Right lung (tissue), 10 donors: ENCODE results near the gene CDK5RAP1. TPM values are rescaled to one million over a fixed set of nuclear protein-coding genes. Genes with fewer than 3 reads are reported as not detected.
A peak's percentile ranks its signal among the peaks of the same experiment; 100 is the strongest.
"Not testable (repeated sequence)": the region's sequence is repeated elsewhere in the genome, so short reads cannot be mapped to it uniquely, and the experiment has no call there.

Experiments
- DNase-seq, 2 donors: peaks; one replicate each; pipeline ENCODE4 v3.0.0-alpha.2; 2013
- long read RNA-seq, 8 donors: transcript quantifications; one replicate each; lab custom pipeline, GENCODE V29; 2026
- polyA plus RNA-seq, 5 donors: library from polyadenylated mRNA; unstranded; fragments of 120-200 nt; gene quantifications; one replicate each; pipeline versions ENCODE4 v1.2.1 to v1.2.3, GENCODE V29; 2013; ENCODE audit warnings: inconsistent platforms in 1 of 5, low replicate concordance in 1 of 5; ENCODE audit not compliant: insufficient read length in 5 of 5, insufficient read depth in 1 of 5

The CDK5RAP1 gene
- 10 to 100 TPM; 33.2 to 39.0 (median 34.3) TPM for polyA plus RNA-seq
- long read RNA-seq, donor 1, transcript CDK5RAP1-202 (14 exons, 2,122 nt) = major isoform, 5 of 15 reads
- long read RNA-seq, donor 1, partial matches to known transcripts = 9 of 15 reads
- long read RNA-seq, donor 1, other reads (novel, unspliced or antisense) = 0 of 15 reads
- long read RNA-seq, donor 2, partial matches to known transcripts = 0 of 3 reads
- long read RNA-seq, donor 2, other reads (novel, unspliced or antisense) = 0 of 3 reads
- long read RNA-seq, donor 3, partial matches to known transcripts = 0 of 1 reads
- long read RNA-seq, donor 3, other reads (novel, unspliced or antisense) = 0 of 1 reads
- long read RNA-seq, donor 4, partial matches to known transcripts = 0 of 3 reads
- long read RNA-seq, donor 4, other reads (novel, unspliced or antisense) = 0 of 3 reads
- long read RNA-seq, donor 5, partial matches to known transcripts = 0 of 2 reads
- long read RNA-seq, donor 5, other reads (novel, unspliced or antisense) = 0 of 2 reads
- long read RNA-seq, donor 6, partial matches to known transcripts = 0 of 4 reads
- long read RNA-seq, donor 6, other reads (novel, unspliced or antisense) = 0 of 4 reads
- long read RNA-seq, donor 7, partial matches to known transcripts = 0 of 1 reads
- long read RNA-seq, donor 7, other reads (novel, unspliced or antisense) = 0 of 1 reads
- long read RNA-seq, donor 8, partial matches to known transcripts = 0 of 1 reads
- long read RNA-seq, donor 8, other reads (novel, unspliced or antisense) = 0 of 1 reads

- peak; percentile 79 to 85 for DNase-seq
Observed at GRCh38 chr20:33401184-33401920, at the start of gene CDK5RAP1. Gene CDK5RAP1 (minus strand): TSS chr20:33401519. CDS start chr20:33397064, 4,455 bp downstream.

GRCh38 chr20:33450867-33451266 lies 49.5 kb upstream of the CDK5RAP1 start:
- DNase-seq = no peak

GRCh38 chr20:33445881-33446625 lies 44.7 kb upstream of the CDK5RAP1 start:
- no peak for DNase-seq

GRCh38 chr20:33444797-33445560 lies 43.7 kb upstream of the CDK5RAP1 start:
- no peak for DNase-seq

GRCh38 chr20:33443512-33444239 lies 42.4 kb upstream of the CDK5RAP1 start, which contains the start of gene SNTA1:
Gene SNTA1 (minus strand): TSS chr20:33443763. CDS start chr20:33443620, 143 bp downstream.
- peak; percentile 70 for DNase-seq

GRCh38 chr20:33443006-33443511 lies 41.7 kb upstream of the CDK5RAP1 start:
- peak in 1 of 2 donors; percentile 21 for DNase-seq

GRCh38 chr20:33442136-33443005 lies 41.1 kb upstream of the CDK5RAP1 start:
- DNase-seq = no peak

- DNase-seq = no peak
Observed at GRCh38 chr20:33441142-33441955, 40.0 kb upstream of the CDK5RAP1 start.

- not testable (repeated sequence) for DNase-seq
Observed at GRCh38 chr20:33440562-33440961, 39.2 kb upstream of the CDK5RAP1 start.

- DNase-seq = no peak
Observed at GRCh38 chr20:33438481-33438880, 37.2 kb upstream of the CDK5RAP1 start.

GRCh38 chr20:33437141-33437911 lies 36.0 kb upstream of the CDK5RAP1 start:
- DNase-seq = peak in 1 of 2 donors; percentile 18

GRCh38 chr20:33434434-33434833 lies 33.1 kb upstream of the CDK5RAP1 start:
- DNase-seq = no peak

- no peak for DNase-seq
Observed at GRCh38 chr20:33433465-33434234, 32.3 kb upstream of the CDK5RAP1 start.

GRCh38 chr20:33431797-33432381 lies 30.6 kb upstream of the CDK5RAP1 start:
- DNase-seq = no peak

GRCh38 chr20:33423875-33424274 lies 22.6 kb upstream of the CDK5RAP1 start:
- DNase-seq = not testable (repeated sequence)
